Measurements from ENCODE around the gene LRRIQ1.
A peak's percentile ranks its signal among the peaks of the same experiment; 100 is the strongest.

GRCh38 chr12:85076688-85077430 is 40.7 kb downstream of the LRRIQ1 start:
- TF ChIP-seq POLR2A (IDR thresholded peaks at IDR 0.05; ENCODE audit: low read depth, low read length) (no peak), MAZ (IDR thresholded peaks at IDR 0.05; ENCODE audit: borderline replicate concordance, low read depth, low read length) (no peak), BHLHE40 (IDR thresholded peaks at IDR 0.05; ENCODE audit: low read depth, low read length) (no peak), USF2 (IDR thresholded peaks at IDR 0.05; ENCODE audit: low read depth, low read length) (no peak), RAD21 (IDR thresholded peaks at IDR 0.05; ENCODE audit: low read length) (peak; percentile 48), CHD1 (IDR thresholded peaks at IDR 0.05; ENCODE audit: low read depth, low read length) (no peak), SMC3 (IDR thresholded peaks at IDR 0.05; ENCODE audit: low read depth, low read length) (no peak), ELK1 (IDR thresholded peaks at IDR 0.05; ENCODE audit: borderline replicate concordance, low read depth, low read length) (no peak), MAFK (IDR thresholded peaks at IDR 0.05; ENCODE audit: low read depth, low read length) (no peak), RFX5 (IDR thresholded peaks at IDR 0.05; ENCODE audit: low read depth, low read length) (no peak), RCOR1 (IDR thresholded peaks at IDR 0.05; ENCODE audit: insufficient replicate concordance, low read length) (no peak), NFE2L2 (IDR thresholded peaks at IDR 0.05; ENCODE audit: low read depth, low read length) (no peak), CEBPB (IDR thresholded peaks at IDR 0.05; ENCODE audit: low read depth, low read length) (no peak)
- TF ChIP-seq, protein P1, sequence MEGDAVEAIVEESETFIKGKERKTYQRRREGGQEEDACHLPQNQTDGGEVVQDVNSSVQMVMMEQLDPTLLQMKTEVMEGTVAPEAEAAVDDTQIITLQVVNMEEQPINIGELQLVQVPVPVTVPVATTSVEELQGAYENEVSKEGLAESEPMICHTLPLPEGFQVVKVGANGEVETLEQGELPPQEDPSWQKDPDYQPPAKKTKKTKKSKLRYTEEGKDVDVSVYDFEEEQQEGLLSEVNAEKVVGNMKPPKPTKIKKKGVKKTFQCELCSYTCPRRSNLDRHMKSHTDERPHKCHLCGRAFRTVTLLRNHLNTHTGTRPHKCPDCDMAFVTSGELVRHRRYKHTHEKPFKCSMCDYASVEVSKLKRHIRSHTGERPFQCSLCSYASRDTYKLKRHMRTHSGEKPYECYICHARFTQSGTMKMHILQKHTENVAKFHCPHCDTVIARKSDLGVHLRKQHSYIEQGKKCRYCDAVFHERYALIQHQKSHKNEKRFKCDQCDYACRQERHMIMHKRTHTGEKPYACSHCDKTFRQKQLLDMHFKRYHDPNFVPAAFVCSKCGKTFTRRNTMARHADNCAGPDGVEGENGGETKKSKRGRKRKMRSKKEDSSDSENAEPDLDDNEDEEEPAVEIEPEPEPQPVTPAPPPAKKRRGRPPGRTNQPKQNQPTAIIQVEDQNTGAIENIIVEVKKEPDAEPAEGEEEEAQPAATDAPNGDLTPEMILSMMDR (conservative IDR thresholded peaks at IDR 0.05; ENCODE audit: low read depth, low read length) = peak; percentile 55
